OCI-LY7 (cell line): ENCODE results near the gene PLCL1.

Experiments
- EZH2phosphoT487 ChIP-seq: fragments of 200-600 bp; sonication (generic); IDR thresholded peaks from 2 replicates; pipeline ENCODE4 v1.6.1; 2018; ENCODE audit warnings: low read depth, borderline replicate concordance, mild to moderate bottlenecking, mixed run types, antibody characterized with exemption, low read length, moderate library complexity, mixed read lengths
- TF ChIP-seq, protein P1 (sequence below): fragments of 200-600 bp; sonication (generic); conservative IDR thresholded peaks from 2 replicates; pipeline ENCODE4 v1.5.1; 2014; ENCODE audit warnings: mild to moderate bottlenecking, antibody characterized with exemption, low read length, moderate library complexity, mixed read lengths

DNA sequence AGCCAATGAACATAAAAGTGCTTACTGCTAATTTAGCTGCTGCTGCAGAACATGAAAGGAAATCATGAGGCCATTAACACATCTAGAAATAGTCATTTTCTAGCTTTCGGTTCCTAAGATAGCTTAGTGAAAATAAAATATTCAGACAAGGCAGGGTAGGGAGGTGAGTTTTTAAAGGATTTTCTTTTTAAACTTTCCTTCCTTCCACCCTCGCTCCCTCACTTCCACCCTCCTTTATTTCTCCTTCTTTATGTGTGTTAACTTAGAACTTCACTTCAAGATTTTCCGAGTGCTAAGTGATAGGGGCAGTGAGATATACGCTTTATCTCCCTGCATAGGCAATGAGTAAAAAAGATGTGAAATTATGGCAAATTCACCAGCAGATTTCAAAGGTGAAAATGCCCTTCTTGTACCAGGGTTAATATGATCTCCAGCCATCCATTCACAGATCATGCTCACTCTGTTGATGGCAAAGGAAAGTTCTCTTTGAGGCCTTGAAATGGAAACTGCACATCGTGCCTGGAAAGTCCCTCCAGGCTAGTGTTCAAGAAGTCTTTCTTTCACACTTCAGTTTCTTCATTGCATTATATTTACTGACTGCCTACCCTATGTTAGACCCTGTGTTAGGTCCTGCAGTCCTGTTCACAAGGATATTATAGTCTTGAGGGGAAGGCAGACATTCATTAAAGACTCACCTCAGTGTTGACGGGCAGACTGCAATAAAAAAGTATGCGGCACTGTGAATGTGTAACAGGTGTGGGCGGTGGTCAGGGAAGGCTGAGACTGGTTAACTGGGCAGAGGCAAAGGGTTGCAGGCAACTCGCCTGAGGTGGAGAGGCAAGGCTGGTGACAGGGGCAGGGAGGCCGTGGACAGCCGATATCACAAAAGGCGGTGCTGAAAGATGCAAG is 200.8 kb downstream of the PLCL1 start:
- TF ChIP-seq, protein P1, sequence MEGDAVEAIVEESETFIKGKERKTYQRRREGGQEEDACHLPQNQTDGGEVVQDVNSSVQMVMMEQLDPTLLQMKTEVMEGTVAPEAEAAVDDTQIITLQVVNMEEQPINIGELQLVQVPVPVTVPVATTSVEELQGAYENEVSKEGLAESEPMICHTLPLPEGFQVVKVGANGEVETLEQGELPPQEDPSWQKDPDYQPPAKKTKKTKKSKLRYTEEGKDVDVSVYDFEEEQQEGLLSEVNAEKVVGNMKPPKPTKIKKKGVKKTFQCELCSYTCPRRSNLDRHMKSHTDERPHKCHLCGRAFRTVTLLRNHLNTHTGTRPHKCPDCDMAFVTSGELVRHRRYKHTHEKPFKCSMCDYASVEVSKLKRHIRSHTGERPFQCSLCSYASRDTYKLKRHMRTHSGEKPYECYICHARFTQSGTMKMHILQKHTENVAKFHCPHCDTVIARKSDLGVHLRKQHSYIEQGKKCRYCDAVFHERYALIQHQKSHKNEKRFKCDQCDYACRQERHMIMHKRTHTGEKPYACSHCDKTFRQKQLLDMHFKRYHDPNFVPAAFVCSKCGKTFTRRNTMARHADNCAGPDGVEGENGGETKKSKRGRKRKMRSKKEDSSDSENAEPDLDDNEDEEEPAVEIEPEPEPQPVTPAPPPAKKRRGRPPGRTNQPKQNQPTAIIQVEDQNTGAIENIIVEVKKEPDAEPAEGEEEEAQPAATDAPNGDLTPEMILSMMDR = no peak
- TF ChIP-seq EZH2phosphoT487 = no peak
